ENCODE data around the gene PMEL.
A peak's percentile ranks its signal among the peaks of the same experiment; 100 is the strongest.

Gene PMEL

GRCh38 chr12:55997535-55997859 lies 31.7 kb upstream of the PMEL start:
- Histone ChIP-seq H2AFZ (peak overlapping the region; percentile 86), H3K27me3 (ENCODE audit: control insufficient read depth, insufficient read depth, low read length) (no peaks in the 10 kb centered on the region), H3K36me3 (ENCODE audit: control insufficient read depth, insufficient read depth, low read length) (no peaks in the 10 kb centered on the region), H3K4me3 (ENCODE audit: low read depth, low read length) (peak overlapping the region; percentile 88), H3K4me1 (peaks cover 11% of the 10 kb centered on the region), H3K27ac (peak overlapping the region; percentile 88), H3K79me2 (peaks cover 10% of the 10 kb centered on the region), H3K4me2 (ENCODE audit: low read length) (peak overlapping the region; percentile 97), H3K9me3 (ENCODE audit: control insufficient read depth, low read length) (no peaks in the 10 kb centered on the region), H3K9ac (peak overlapping the region; percentile 85)
- no peak for TF ChIP-seq CTCF (IDR thresholded peaks at IDR 0.05)

GRCh38 chr12:55996715-55997534 lies 31.1 kb upstream of the PMEL start, which contains the start of gene SUOX:
SUOX (plus strand) TSS chr12:55997276; CDS start chr12:56002222, 4,946 bp downstream.
- Histone ChIP-seq H3K36me3 (ENCODE audit: control insufficient read depth, insufficient read depth, low read length) (no peaks in the 10 kb centered on the region), H3K9me3 (ENCODE audit: control insufficient read depth, low read length) (no peaks in the 10 kb centered on the region), H3K4me3 (ENCODE audit: low read depth, low read length) (peak within 1 kb of the TSS; percentile 88), H2AFZ (peak within 1 kb of the TSS; percentile 86), H3K9ac (peak within 1 kb of the TSS; percentile 85), H3K27me3 (ENCODE audit: control insufficient read depth, insufficient read depth, low read length) (no peaks in the 10 kb centered on the region), H3K79me2 (peaks cover 10% of the 10 kb centered on the region), H3K27ac (peak within 1 kb of the TSS; percentile 88), H3K4me2 (ENCODE audit: low read length) (peak within 1 kb of the TSS; percentile 97), H3K4me1 (peaks cover 7% of the 10 kb centered on the region)
- TF ChIP-seq CTCF (IDR thresholded peaks at IDR 0.05): no peak

- peak overlapping the region; percentile 97 for H3K4me2 ChIP-seq (ENCODE audit: low read length)
- H3K9me3 ChIP-seq (ENCODE audit: control insufficient read depth, low read length): no peaks in the 10 kb centered on the region
- no peaks in the 10 kb centered on the region for H3K27me3 ChIP-seq (ENCODE audit: control insufficient read depth, insufficient read depth, low read length)
- H3K9ac ChIP-seq: no peak overlapping the region
- TF ChIP-seq CTCF (IDR thresholded peaks at IDR 0.05): peak; percentile 92
- H3K4me1 ChIP-seq: peaks cover 4% of the 10 kb centered on the region
- peak overlapping the region; percentile 86 for H2AFZ ChIP-seq
- H3K4me3 ChIP-seq (ENCODE audit: low read depth, low read length): peak overlapping the region; percentile 88
- H3K36me3 ChIP-seq (ENCODE audit: control insufficient read depth, insufficient read depth, low read length): no peaks in the 10 kb centered on the region
- H3K27ac ChIP-seq: peak overlapping the region; percentile 88
- H3K79me2 ChIP-seq: peaks cover 10% of the 10 kb centered on the region
Measured at GRCh38 chr12:55996201-55996714, 30.4 kb upstream of the PMEL start.

GRCh38 chr12:55995366-55995765 lies 29.5 kb upstream of the PMEL start:
- H3K4me3 ChIP-seq (ENCODE audit: low read depth, low read length): no peak overlapping the region
- TF ChIP-seq CTCF (IDR thresholded peaks at IDR 0.05): no peak
- peaks cover 4% of the 10 kb centered on the region for H3K4me1 ChIP-seq
- no peak overlapping the region for H2AFZ ChIP-seq
- peaks cover 10% of the 10 kb centered on the region for H3K79me2 ChIP-seq
- no peaks in the 10 kb centered on the region for H3K27me3 ChIP-seq (ENCODE audit: control insufficient read depth, insufficient read depth, low read length)
- H3K9ac ChIP-seq: no peak overlapping the region
- H3K4me2 ChIP-seq (ENCODE audit: low read length): no peak overlapping the region
- no peak overlapping the region for H3K27ac ChIP-seq
- H3K36me3 ChIP-seq (ENCODE audit: control insufficient read depth, insufficient read depth, low read length): no peaks in the 10 kb centered on the region
- H3K9me3 ChIP-seq (ENCODE audit: control insufficient read depth, low read length): no peaks in the 10 kb centered on the region

All from parathyroid adenoma (tissue), 2 donors.